ENCODE measurements around the gene UBQLNL. TPM values are rescaled to one million over a fixed set of nuclear protein-coding genes. Genes with fewer than 3 reads are reported as not detected.

UBQLNL gene
- total and polyA plus RNA-seq, 2 donors from 2014 or later, result 0.32 to 0.69 TPM

GRCh38 chr11:5467527-5467926 is 49.0 kb downstream of the UBQLNL start:
- Histone ChIP-seq H3K27me3 (ENCODE audit: control insufficient read depth, insufficient read depth, low read length) (no peaks in the 10 kb centered on the region), H3K27ac (ENCODE audit: low read depth in 2 of 2, low read length in 2 of 2) (no peak overlapping the region), H3K4me3 (ENCODE audit: low read length in 3 of 3) (no peak overlapping the region), H3K4me1 (ENCODE audit: control insufficient read depth in 2 of 3, insufficient read depth in 2 of 3, low read depth in 1 of 3, low read length in 3 of 3) (no peaks in the 10 kb centered on the region), H3K9me3 (ENCODE audit: control insufficient read depth in 2 of 3, insufficient read depth in 1 of 3, low read length in 3 of 3) (no peaks in the 10 kb centered on the region), H3K9ac (ENCODE audit: low read length in 3 of 3) (no peak overlapping the region), H3K36me3 (ENCODE audit: control insufficient read depth in 2 of 3, insufficient read depth in 3 of 3, low read length in 3 of 3) (no peaks in the 10 kb centered on the region)
- intact Hi-C loops (cut with DNase I), result no loop called here
- DNase-seq (no peak), FAIRE-seq (no peak)
- TF ChIP-seq CTCF (IDR thresholded peaks at IDR 0.05; ENCODE audit: borderline replicate concordance, extremely low read depth, insufficient read depth), result no peak

Other genes with a start within 250 kb of the UBQLNL start
- gene HBE1, start 246.8 kb downstream of the UBQLNL start, total RNA-seq, result not detected
- gene HBE1, start 246.8 kb downstream of the UBQLNL start, polyA plus RNA-seq (ENCODE audit: insufficient read depth, low read depth, low replicate concordance), result not detected
- gene OR51B4, start 214.8 kb downstream of the UBQLNL start, total RNA-seq, result not detected
- not detected for gene OR51B4, start 214.8 kb downstream of the UBQLNL start, polyA plus RNA-seq (ENCODE audit: insufficient read depth, low read depth, low replicate concordance)
- not detected for gene OR51B2, start 192.4 kb downstream of the UBQLNL start, total RNA-seq
- gene OR51B2, start 192.4 kb downstream of the UBQLNL start, polyA plus RNA-seq (ENCODE audit: insufficient read depth, low read depth, low replicate concordance), result not detected
- not detected for gene OR51B5, start 173.2 kb downstream of the UBQLNL start, total RNA-seq
- gene OR51B5, start 173.2 kb downstream of the UBQLNL start, polyA plus RNA-seq (ENCODE audit: insufficient read depth, low read depth, low replicate concordance), result not detected
- gene OR51B6, start 165.2 kb downstream of the UBQLNL start, total RNA-seq, result not detected
- gene OR51B6, start 165.2 kb downstream of the UBQLNL start, polyA plus RNA-seq (ENCODE audit: insufficient read depth, low read depth, low replicate concordance), result not detected
- gene OR51M1, start 132.9 kb downstream of the UBQLNL start, total RNA-seq, result not detected
- gene OR51M1, start 132.9 kb downstream of the UBQLNL start, polyA plus RNA-seq (ENCODE audit: insufficient read depth, low read depth, low replicate concordance), result not detected
- gene OR51Q1, start 94.6 kb downstream of the UBQLNL start, total RNA-seq, result not detected
- gene OR51Q1, start 94.6 kb downstream of the UBQLNL start, polyA plus RNA-seq (ENCODE audit: insufficient read depth, low read depth, low replicate concordance), result not detected
- gene OR51I1, start 75.2 kb downstream of the UBQLNL start, total RNA-seq, result 0.35 TPM
- not detected for gene OR51I1, start 75.2 kb downstream of the UBQLNL start, polyA plus RNA-seq (ENCODE audit: insufficient read depth, low read depth, low replicate concordance)
- gene OR51I2, start 67.4 kb downstream of the UBQLNL start, total RNA-seq, result not detected
- gene OR51I2, start 67.4 kb downstream of the UBQLNL start, polyA plus RNA-seq (ENCODE audit: insufficient read depth, low read depth, low replicate concordance), result not detected
- not detected for gene OR52D1, start 28.0 kb downstream of the UBQLNL start, total RNA-seq
- gene OR52D1, start 28.0 kb downstream of the UBQLNL start, polyA plus RNA-seq (ENCODE audit: insufficient read depth, low read depth, low replicate concordance), result not detected
- 0.35 TPM for gene UBQLN3, start 6.7 kb downstream of the UBQLNL start, total RNA-seq
- not detected for gene UBQLN3, start 6.7 kb downstream of the UBQLNL start, polyA plus RNA-seq (ENCODE audit: insufficient read depth, low read depth, low replicate concordance)
- gene OR52H1, start 31.8 kb upstream of the UBQLNL start, total RNA-seq, result 0.57 TPM
- not detected for gene OR52H1, start 31.8 kb upstream of the UBQLNL start, polyA plus RNA-seq (ENCODE audit: insufficient read depth, low read depth, low replicate concordance)
- gene OR52B6, start 64.2 kb upstream of the UBQLNL start, total RNA-seq, result not detected
- gene OR52B6, start 64.2 kb upstream of the UBQLNL start, polyA plus RNA-seq (ENCODE audit: insufficient read depth, low read depth, low replicate concordance), result not detected
- 6.5 TPM for gene TRIM6, start 79.9 kb upstream of the UBQLNL start, total RNA-seq
- 7.4 TPM for gene TRIM6, start 79.9 kb upstream of the UBQLNL start, polyA plus RNA-seq (ENCODE audit: insufficient read depth, low read depth, low replicate concordance)
- gene TRIM34, start 108.3 kb upstream of the UBQLNL start, total RNA-seq, result 6.7 TPM
- 5.9 TPM for gene TRIM34, start 108.3 kb upstream of the UBQLNL start, polyA plus RNA-seq (ENCODE audit: insufficient read depth, low read depth, low replicate concordance)
- 27.7 TPM for gene TRIM5, start 168.4 kb upstream of the UBQLNL start, total RNA-seq
- 11.2 TPM for gene TRIM5, start 168.4 kb upstream of the UBQLNL start, polyA plus RNA-seq (ENCODE audit: insufficient read depth, low read depth, low replicate concordance)
- 80.9 TPM for gene TRIM22, start 173.1 kb upstream of the UBQLNL start, total RNA-seq
- gene TRIM22, start 173.1 kb upstream of the UBQLNL start, polyA plus RNA-seq (ENCODE audit: insufficient read depth, low read depth, low replicate concordance), result 11.5 TPM
- 0.28 TPM for gene OR56B1, start 219.7 kb upstream of the UBQLNL start, total RNA-seq
- not detected for gene OR56B1, start 219.7 kb upstream of the UBQLNL start, polyA plus RNA-seq (ENCODE audit: insufficient read depth, low read depth, low replicate concordance)
- 0.60 TPM for gene OR52N4, start 237.5 kb upstream of the UBQLNL start, total RNA-seq
- gene OR52N4, start 237.5 kb upstream of the UBQLNL start, polyA plus RNA-seq (ENCODE audit: insufficient read depth, low read depth, low replicate concordance), result not detected

Measured in kidney (tissue), 14 donors.